ENCODE results near the gene SLC15A4.

SLC15A4 gene

GRCh38 chr12:128745772-128746689, 77.7 kb downstream of the SLC15A4 start:
- no peak for DNase-seq

- no peak for DNase-seq
Measured at GRCh38 chr12:128743916-128744315, 79.8 kb downstream of the SLC15A4 start.
